ENCODE data around the gene CRHR2. TPM values are rescaled to one million over a fixed set of nuclear protein-coding genes. Genes with fewer than 3 reads are reported as not detected.
A peak's percentile ranks its signal among the peaks of the same experiment; 100 is the strongest.

CRHR2 gene
- total RNA-seq, 5 donors from 2014 or later (not counting 1 experiment from before 2014, with no cell fraction given): 0.09 TPM; not detected in 4

- Histone ChIP-seq H3K27ac (ENCODE audit: low read length) (peak overlapping the region; percentile 71), H3K27me3 (replicated peaks in 1 of 2; ENCODE audit: control insufficient read depth in 2 of 2, extremely low read depth in 1 of 2, insufficient read depth in 2 of 2, low read length in 1 of 2) (peaks cover 0 to 2% of the 10 kb centered on the region in 2 experiments), H3K4me1 (ENCODE audit: control insufficient read depth in 1 of 2, extremely low read depth in 1 of 2, insufficient read depth in 2 of 2, low read length in 2 of 2) (peaks cover 30 to 67% of the 10 kb centered on the region in 2 experiments), H3K9me3 (no peaks in the 10 kb centered on the region), H3K36me3 (ENCODE audit: control insufficient read depth in 2 of 2, extremely low read depth in 1 of 2, insufficient read depth in 1 of 2, low read length in 1 of 2) (no peaks in the 10 kb centered on the region), H3K4me3 (ENCODE audit: control insufficient read depth in 1 of 2, extremely low read depth in 1 of 2, low read length in 1 of 2) (peak overlapping the region; percentile 61 to 65)
- Mint-ChIP-seq H3K27me3 (no peaks in the 10 kb centered on the region), H3K9me3 (no peaks in the 10 kb centered on the region), H3K4me1 (peaks cover 62 to 72% (median 68%) of the 10 kb centered on the region in 3 donors), H3K36me3 (peaks cover 4% of the 10 kb centered on the region), H3K27ac (peak overlapping the region; percentile 96 to 98), H3K4me3 (peak overlapping the region; percentile 78 to 89 (median 83))
- DNase-seq (peak; percentile 30 to 77 (median 63)), ATAC-seq (replicated peaks in 1 of 4) (peak; percentile 92 to 95 (median 93))
- CTCF ChIA-PET: interaction anchor here (0.9 to 2.5 kb wide), 5 partner anchors 11 to 26 kb away, joined by 3 to 33 read pairs (median 4); no protein-coding TSS in a partner anchor
- POLR2A ChIA-PET: no interaction called here
- 20% methylated on average over 1 of the region's 8 CpGs for WGBS (ENCODE audit: insufficient coverage)
These were observed 45.0 kb upstream of the CRHR2 start for GRCh38 chr7:30727061-30727945.

- H3K27ac Mint-ChIP-seq: peak overlapping the region; percentile 96 to 98
- Histone ChIP-seq H3K27ac (ENCODE audit: low read length) (peak overlapping the region; percentile 71), H3K36me3 (ENCODE audit: control insufficient read depth in 2 of 2, extremely low read depth in 1 of 2, insufficient read depth in 1 of 2, low read length in 1 of 2) (no peaks in the 10 kb centered on the region), H3K27me3 (replicated peaks in 1 of 2; ENCODE audit: control insufficient read depth in 2 of 2, extremely low read depth in 1 of 2, insufficient read depth in 2 of 2, low read length in 1 of 2) (peaks cover 0 to 2% of the 10 kb centered on the region in 2 experiments), H3K9me3 (no peaks in the 10 kb centered on the region), H3K4me3 (ENCODE audit: control insufficient read depth in 1 of 2, extremely low read depth in 1 of 2, low read length in 1 of 2) (peak overlapping the region; percentile 61 to 65), H3K4me1 (ENCODE audit: control insufficient read depth in 1 of 2, extremely low read depth in 1 of 2, insufficient read depth in 2 of 2, low read length in 2 of 2) (peaks cover 30 to 59% of the 10 kb centered on the region in 2 experiments)
- H3K4me3 Mint-ChIP-seq: peak overlapping the region; percentile 78 to 89 (median 83)
- no peaks in the 10 kb centered on the region for H3K27me3 Mint-ChIP-seq
- H3K36me3 Mint-ChIP-seq: peaks cover 4% of the 10 kb centered on the region
- peak in 18 of 35 experiments; percentile 6 to 48 (median 26) for DNase-seq
- ChIA-PET POLR2A (no interaction called here), CTCF (interaction anchor here (0.7 to 2.5 kb wide), 6 partner anchors 12 to 31 kb away, joined by 3 to 33 read pairs (median 4); no protein-coding TSS in a partner anchor)
- peaks cover 59 to 63% (median 61%) of the 10 kb centered on the region in 3 donors for H3K4me1 Mint-ChIP-seq
- H3K9me3 Mint-ChIP-seq: no peaks in the 10 kb centered on the region
- ATAC-seq (replicated peaks in 1 of 4): peak in 3 of 4 experiments; percentile 18 to 34 (median 30)
- WGBS (ENCODE audit: insufficient coverage): 100% methylated on average over 2 of the region's 7 CpGs
These were observed 44.2 kb upstream of the CRHR2 start for GRCh38 chr7:30726296-30727006.

GRCh38 chr7:30723776-30724175, 41.5 kb upstream of the CRHR2 start:
- Mint-ChIP-seq H3K4me1 (peaks cover 38 to 43% (median 43%) of the 10 kb centered on the region in 3 donors), H3K27ac (no peak overlapping the region), H3K9me3 (peaks cover 8 to 14% (median 13%) of the 10 kb centered on the region in 3 donors), H3K36me3 (peaks cover 26% of the 10 kb centered on the region), H3K4me3 (no peak overlapping the region), H3K27me3 (no peaks in the 10 kb centered on the region)
- ATAC-seq (replicated peaks in 1 of 4) (no peak), DNase-seq (no peak)
- Histone ChIP-seq H3K9me3 (no peaks in the 10 kb centered on the region), H3K27ac (ENCODE audit: low read length) (no peak overlapping the region), H3K4me3 (ENCODE audit: control insufficient read depth in 1 of 2, extremely low read depth in 1 of 2, low read length in 1 of 2) (no peak overlapping the region), H3K4me1 (ENCODE audit: control insufficient read depth in 1 of 2, extremely low read depth in 1 of 2, insufficient read depth in 2 of 2, low read length in 2 of 2) (peaks cover 25 to 37% of the 10 kb centered on the region in 2 experiments), H3K27me3 (replicated peaks in 1 of 2; ENCODE audit: control insufficient read depth in 2 of 2, extremely low read depth in 1 of 2, insufficient read depth in 2 of 2, low read length in 1 of 2) (peaks cover 0 to 2% of the 10 kb centered on the region in 2 experiments), H3K36me3 (ENCODE audit: control insufficient read depth in 2 of 2, extremely low read depth in 1 of 2, insufficient read depth in 1 of 2, low read length in 1 of 2) (no peaks in the 10 kb centered on the region)
- no CpG with 5 or more reads among the region's 4 CpGs for WGBS (ENCODE audit: insufficient coverage)
- ChIA-PET POLR2A (no interaction called here), CTCF (interaction anchor here in 1 of 2 donors (2.5 kb wide), 1 partner anchor 17 kb away, joined by 8 read pairs; no protein-coding TSS in a partner anchor)

GRCh38 chr7:30722671-30723070, 40.4 kb upstream of the CRHR2 start:
- H3K27ac ChIP-seq (ENCODE audit: low read length): no peak overlapping the region
- Mint-ChIP-seq H3K27ac (no peak overlapping the region), H3K9me3 (peaks cover 17 to 25% (median 24%) of the 10 kb centered on the region in 3 donors), H3K4me3 (no peak overlapping the region), H3K4me1 (peaks cover 27 to 32% (median 32%) of the 10 kb centered on the region in 3 donors), H3K36me3 (peaks cover 37% of the 10 kb centered on the region), H3K27me3 (no peaks in the 10 kb centered on the region)
- no peak for ATAC-seq (replicated peaks in 1 of 4)
- CTCF ChIA-PET: interaction anchor here in 1 of 2 donors (2.5 kb wide), 1 partner anchor 18 kb away, joined by 8 read pairs; no protein-coding TSS in a partner anchor
- H3K27me3 ChIP-seq (replicated peaks in 1 of 2; ENCODE audit: control insufficient read depth in 2 of 2, extremely low read depth in 1 of 2, insufficient read depth in 2 of 2, low read length in 1 of 2): peaks cover 0 to 2% of the 10 kb centered on the region in 2 experiments
- DNase-seq: no peak
- peaks cover 15 to 26% of the 10 kb centered on the region in 2 experiments for H3K4me1 ChIP-seq (ENCODE audit: control insufficient read depth in 1 of 2, extremely low read depth in 1 of 2, insufficient read depth in 2 of 2, low read length in 2 of 2)
- peaks cover 2% of the 10 kb centered on the region for H3K9me3 ChIP-seq
- no peak overlapping the region for H3K4me3 ChIP-seq (ENCODE audit: control insufficient read depth in 1 of 2, extremely low read depth in 1 of 2, low read length in 1 of 2)
- no peaks in the 10 kb centered on the region for H3K36me3 ChIP-seq (ENCODE audit: control insufficient read depth in 2 of 2, extremely low read depth in 1 of 2, insufficient read depth in 1 of 2, low read length in 1 of 2)
- POLR2A ChIA-PET: no interaction called here

GRCh38 chr7:30722187-30722586, 39.9 kb upstream of the CRHR2 start:
- WGBS (ENCODE audit: insufficient coverage): no CpG with 5 or more reads among the region's 2 CpGs
- POLR2A ChIA-PET: no interaction called here
- H3K36me3 Mint-ChIP-seq: peaks cover 40% of the 10 kb centered on the region

GRCh38 chr7:30721211-30721610, 39.0 kb upstream of the CRHR2 start:
- Histone ChIP-seq H3K4me3 (ENCODE audit: control insufficient read depth in 1 of 2, extremely low read depth in 1 of 2, low read length in 1 of 2) (no peak overlapping the region), H3K27ac (ENCODE audit: low read length) (no peak overlapping the region), H3K27me3 (replicated peaks in 1 of 2; ENCODE audit: control insufficient read depth in 2 of 2, extremely low read depth in 1 of 2, insufficient read depth in 2 of 2, low read length in 1 of 2) (peaks cover 0 to 2% of the 10 kb centered on the region in 2 experiments), H3K4me1 (ENCODE audit: control insufficient read depth in 1 of 2, extremely low read depth in 1 of 2, insufficient read depth in 2 of 2, low read length in 2 of 2) (peaks cover 6 to 11% of the 10 kb centered on the region in 2 experiments), H3K36me3 (ENCODE audit: control insufficient read depth in 2 of 2, extremely low read depth in 1 of 2, insufficient read depth in 1 of 2, low read length in 1 of 2) (peaks cover 0 to 4% of the 10 kb centered on the region in 2 donors), H3K9me3 (peaks cover 2% of the 10 kb centered on the region)
- H3K27me3 Mint-ChIP-seq: no peaks in the 10 kb centered on the region
- ChIA-PET CTCF (no interaction called here), POLR2A (no interaction called here)
- DNase-seq (no peak), ATAC-seq (replicated peaks in 1 of 4) (no peak)
- H3K4me3 Mint-ChIP-seq: no peak overlapping the region
- H3K36me3 Mint-ChIP-seq: peaks cover 48% of the 10 kb centered on the region
- no peak overlapping the region for H3K27ac Mint-ChIP-seq
- peaks cover 24 to 32% (median 32%) of the 10 kb centered on the region in 3 donors for H3K9me3 Mint-ChIP-seq
- H3K4me1 Mint-ChIP-seq: peaks cover 12 to 17% (median 17%) of the 10 kb centered on the region in 3 donors
- no CpG with 5 or more reads among the region's 1 CpG for WGBS (ENCODE audit: insufficient coverage)

More at GRCh38 chr7:30722187-30722586, 39.9 kb upstream of the CRHR2 start:
- H3K27me3 ChIP-seq (replicated peaks in 1 of 2; ENCODE audit: control insufficient read depth in 2 of 2, extremely low read depth in 1 of 2, insufficient read depth in 2 of 2, low read length in 1 of 2): peaks cover 0 to 2% of the 10 kb centered on the region in 2 experiments
- CTCF ChIA-PET: interaction anchor here in 1 of 2 donors (2.5 kb wide), 1 partner anchor 19 kb away, joined by 8 read pairs; no protein-coding TSS in a partner anchor
- DNase-seq (no peak), ATAC-seq (replicated peaks in 1 of 4) (no peak)
- peaks cover 0 to 2% of the 10 kb centered on the region in 2 donors for H3K36me3 ChIP-seq (ENCODE audit: control insufficient read depth in 2 of 2, extremely low read depth in 1 of 2, insufficient read depth in 1 of 2, low read length in 1 of 2)
- Mint-ChIP-seq H3K27me3 (no peaks in the 10 kb centered on the region), H3K9me3 (peaks cover 19 to 27% (median 27%) of the 10 kb centered on the region in 3 donors), H3K4me1 (peaks cover 22 to 27% (median 27%) of the 10 kb centered on the region in 3 donors), H3K27ac (no peak overlapping the region), H3K4me3 (no peak overlapping the region)
- no peak overlapping the region for H3K4me3 ChIP-seq (ENCODE audit: control insufficient read depth in 1 of 2, extremely low read depth in 1 of 2, low read length in 1 of 2)
- peaks cover 2% of the 10 kb centered on the region for H3K9me3 ChIP-seq
- no peak overlapping the region for H3K27ac ChIP-seq (ENCODE audit: low read length)
- peaks cover 13 to 21% of the 10 kb centered on the region in 2 experiments for H3K4me1 ChIP-seq (ENCODE audit: control insufficient read depth in 1 of 2, extremely low read depth in 1 of 2, insufficient read depth in 2 of 2, low read length in 2 of 2)

Measured in T-cell (primary cell).